ENCODE results near the gene USP31. TPM values are rescaled to one million over a fixed set of nuclear protein-coding genes. Genes with fewer than 3 reads are reported as not detected.

Gene USP31
- total and polyA plus RNA-seq, 2 of the 8 experiments (the other 6 are each of a cell fraction or from before 2014, with no cell fraction given) = 6.7 to 19.0 TPM

- 81% methylated on average over 3 of the region's 3 CpGs; no CpG with 5 or more reads in 1 of the 2 experiments for WGBS, 2 experiments (ENCODE audit: extremely low coverage in 1 of 2, insufficient coverage in 1 of 2, insufficient read length in 1 of 2, insufficient replicate concordance in 2 of 2, low coverage in 1 of 2, low lambda C conversion rate in 2 of 2, missing lambda C conversion rate in 1 of 2)
- DNase-seq (ENCODE audit: low read depth in 1 of 2, low spot score in 2 of 2) (no peak), FAIRE-seq (no peak)
- no peaks in the 10 kb centered on the region for H3K9me3 ChIP-seq (ENCODE audit: insufficient read depth in 2 of 2, low read depth in 1 of 2, low read length in 1 of 2)
- no peak overlapping the region for H3K4me3 ChIP-seq (ENCODE audit: extremely low read depth in 1 of 4, insufficient read depth in 2 of 4, low read depth in 3 of 4, low read length in 4 of 4)
- peaks cover 0 to 2% (median 0%) of the 10 kb centered on the region in 4 experiments; a peak in 1 of 7 replicates for H3K4me1 ChIP-seq (replicated peaks in 1 of 4; ENCODE audit: control insufficient read depth in 3 of 4, insufficient read depth in 4 of 4, low read length in 3 of 4)
- H4K5ac ChIP-seq (ENCODE audit: insufficient read length, low read depth, low read length) = no peak overlapping the region
- no peak overlapping the region for H2BK120ac ChIP-seq (replicated peaks; ENCODE audit: low read depth, low read length)
- no peaks in the 10 kb centered on the region for H3K27me3 ChIP-seq (replicated peaks in 1 of 4; ENCODE audit: control insufficient read depth in 3 of 4, extremely low read depth in 1 of 4, insufficient read depth in 3 of 4, low read length in 3 of 4)
- no peak overlapping the region for H3K4me2 ChIP-seq (ENCODE audit: insufficient read depth in 1 of 2, low read depth in 2 of 2, low read length in 2 of 2)
- H3K18ac ChIP-seq (ENCODE audit: extremely low read depth, low read length) = no peak overlapping the region
- H3K9ac ChIP-seq (replicated peaks in 1 of 4; ENCODE audit: extremely low read depth in 1 of 4, low read depth in 3 of 4, low read length in 3 of 4) = no peak overlapping the region
- no peak overlapping the region for H2AK5ac ChIP-seq (ENCODE audit: low read depth, low read length)
- H2BK5ac ChIP-seq (ENCODE audit: low read depth, low read length) = no peak overlapping the region
- TF ChIP-seq CTBP2 (IDR thresholded peaks at IDR 0.05; ENCODE audit: borderline replicate concordance, insufficient read depth, insufficient read length, low read length) (no peak), GTF2F1 (IDR thresholded peaks at IDR 0.05; ENCODE audit: borderline replicate concordance, low read depth, low read length) (no peak), SUZ12 (IDR thresholded peaks at IDR 0.05; ENCODE audit: low read length) (no peak), EP300 (IDR thresholded peaks at IDR 0.05; ENCODE audit: borderline replicate concordance in 1 of 2, low read depth in 2 of 2, low read length in 2 of 2) (no peak), BACH1 (IDR thresholded peaks at IDR 0.05; ENCODE audit: low read length) (no peak), CBX8 (IDR thresholded peaks at IDR 0.05; ENCODE audit: borderline replicate concordance, low read depth, low read length) (no peak), MAX (IDR thresholded peaks at IDR 0.05) (no peak), HDAC2 (IDR thresholded peaks at IDR 0.05; ENCODE audit: borderline replicate concordance in 1 of 2, low read depth in 2 of 2, low read length in 2 of 2) (no peak), SIRT6 (IDR thresholded peaks at IDR 0.05; ENCODE audit: low read length) (no peak), JUND (IDR thresholded peaks at IDR 0.05; ENCODE audit: low read length) (no peak), NANOG (IDR thresholded peaks at IDR 0.05; ENCODE audit: insufficient read depth, low read depth, low read length, poor library complexity, severe bottlenecking) (no peak), POLR2A (IDR thresholded peaks at IDR 0.05; ENCODE audit: control extremely low read depth in 1 of 2, low read depth in 2 of 2, low read length in 2 of 2) (no peak), HDAC6 (IDR thresholded peaks at IDR 0.05; ENCODE audit: low read depth, low read length) (no peak)
- H3K23me2 ChIP-seq (ENCODE audit: low read depth, low read length) = no peaks in the 10 kb centered on the region
- H3K27ac ChIP-seq (ENCODE audit: low read depth, low read length) = no peak overlapping the region
- ChIA-PET CTCF (ENCODE audit: partially characterized antibody) (interaction anchor here (0.6 to 0.7 kb wide), 3 partner anchors 9 to 130 kb away, joined by 3 read pairs; no protein-coding TSS in a partner anchor), POLR2A (ENCODE audit: partially characterized antibody) (no interaction called here)
- no peak overlapping the region for H3K4ac ChIP-seq (replicated peaks; ENCODE audit: insufficient read length, low read depth, low read length)
- no peak overlapping the region for H2AFZ ChIP-seq (ENCODE audit: low read length)
- H4K8ac ChIP-seq (ENCODE audit: extremely low read depth, insufficient read depth, low read length) = peak overlapping the region; percentile 72; the same call in 1 of the 2 replicates
- no peaks in the 10 kb centered on the region for H3K79me1 ChIP-seq (ENCODE audit: low read depth, low read length)
- peaks cover 1 to 4% of the 10 kb centered on the region in 2 experiments for H4K20me1 ChIP-seq (replicated peaks in 1 of 2; ENCODE audit: control insufficient read depth in 1 of 2, insufficient read depth in 2 of 2, low read length in 2 of 2)
- H2BK12ac ChIP-seq (ENCODE audit: low read depth, low read length) = no peak overlapping the region
- no peak overlapping the region for H4K91ac ChIP-seq (replicated peaks; ENCODE audit: insufficient read length, low read length)
- H2BK15ac ChIP-seq (ENCODE audit: low read length) = no peak overlapping the region
- H3K23ac ChIP-seq (ENCODE audit: insufficient read length) = no peak overlapping the region
- no peak overlapping the region for H3K56ac ChIP-seq (replicated peaks; ENCODE audit: insufficient read length, low read depth, low read length)
- H3K79me2 ChIP-seq (ENCODE audit: control insufficient read depth in 1 of 2, insufficient read depth in 2 of 2, low read length in 2 of 2) = peaks cover 0 to 8% of the 10 kb centered on the region in 2 experiments; a peak in 2 of 4 replicates
- H2BK20ac ChIP-seq (ENCODE audit: low read length) = no peak overlapping the region
- peaks cover 3 to 12% (median 7%) of the 10 kb centered on the region in 4 experiments; a peak in 4 of 8 replicates for H3K36me3 ChIP-seq (ENCODE audit: control insufficient read depth in 2 of 4, insufficient read depth in 4 of 4, low read length in 3 of 4)
- H3K14ac ChIP-seq (ENCODE audit: insufficient read length) = no peak overlapping the region
These were observed 45.6 kb downstream of the USP31 start for GRCh38 chr16:23103603-23104002.
